Activated T-helper 17 cell treated with anti-CD3 and anti-CD28 coated beads, Interleukin-2, amount 50 U/mL, for 72 hours (primary cell): ENCODE measurements around the gene ZNF384. TPM values are rescaled to one million over a fixed set of nuclear protein-coding genes. Genes with fewer than 3 reads are reported as not detected.

ENCODE experiments used
- ATAC-seq: fragments of 150-1000 bp; cut with Tn5 transposase; replicated peaks from 2 replicates; pipeline ENCODE4 v1.10.0; 2021; ENCODE audit warnings: mild to moderate bottlenecking, moderate library complexity
- H3K27ac Mint-ChIP-seq: one replicate; pipeline ENCODE4 v1.8.0; 2022; ENCODE audit warnings: mixed read lengths
- H3K27me3 Mint-ChIP-seq: one replicate; pipeline ENCODE4 v1.8.0; 2022; ENCODE audit warnings: mixed read lengths
- H3K36me3 Mint-ChIP-seq: one replicate; pipeline ENCODE4 v1.8.0; 2022; ENCODE audit warnings: low read depth, mild to moderate bottlenecking, mixed read lengths
- H3K4me1 Mint-ChIP-seq: one replicate; pipeline ENCODE4 v1.8.0; 2022; ENCODE audit warnings: mixed read lengths
- H3K4me3 Mint-ChIP-seq: one replicate; pipeline ENCODE4 v1.8.0; 2022; ENCODE audit warnings: mild to moderate bottlenecking, mixed read lengths
- H3K9me3 Mint-ChIP-seq: one replicate; pipeline ENCODE4 v1.8.0; 2022; ENCODE audit warnings: mixed read lengths
- total RNA-seq, 2 donors: library from RNA; stranded (reverse); gene quantifications; one replicate each; pipeline ENCODE4 v1.2.3, GENCODE V29; 2022

ZNF384 gene
- total RNA-seq, 2 donors from 2014 or later, result 80.6 to 88.7 TPM

DNA sequence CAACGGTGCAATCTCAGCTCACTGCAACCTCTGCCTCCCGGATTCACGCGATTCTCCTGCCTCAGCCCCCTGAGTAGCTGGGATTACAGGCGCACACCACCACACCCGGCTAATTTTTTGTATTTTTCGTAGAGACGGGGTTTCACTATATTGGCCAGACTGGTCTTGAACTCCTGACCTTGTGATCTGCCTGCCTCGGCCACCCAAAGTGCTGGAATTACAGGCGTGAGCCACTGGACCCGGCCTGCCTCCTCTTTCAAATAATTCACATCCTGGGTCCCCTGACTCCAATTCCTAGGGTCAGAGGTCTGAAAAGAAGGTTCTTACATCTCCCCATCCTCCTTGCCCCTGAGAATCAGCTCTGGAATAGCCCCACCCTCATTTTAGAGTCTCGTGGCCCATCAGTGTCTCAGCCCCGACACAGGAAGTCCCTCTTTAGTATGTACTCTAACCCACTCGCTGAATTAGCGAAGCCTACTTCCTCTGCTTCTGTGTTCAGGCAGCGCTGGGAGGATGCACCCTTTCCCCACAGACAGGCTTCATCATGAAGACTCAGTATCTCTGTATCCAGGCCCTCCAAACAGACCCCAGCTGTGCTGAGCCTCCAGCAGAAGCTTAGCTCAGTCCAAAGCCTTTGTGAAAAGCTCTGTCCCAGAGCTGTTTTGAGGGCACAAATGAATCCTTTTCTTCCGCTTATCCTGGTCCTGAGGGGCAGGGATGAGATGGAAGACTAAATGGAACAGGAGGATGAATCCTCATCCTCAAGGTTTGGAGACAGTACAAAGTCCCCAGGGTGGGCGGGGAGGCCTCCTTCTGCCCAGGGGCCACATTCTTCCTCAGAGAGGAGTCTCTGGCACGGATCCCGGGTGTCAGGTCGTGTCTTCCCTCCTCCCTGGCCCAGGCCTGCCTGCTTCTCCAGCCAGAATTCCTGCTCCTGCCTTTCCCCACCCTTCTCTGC is 56.9 kb downstream of the ZNF384 start:
- Mint-ChIP-seq H3K27me3 (no peaks in the 10 kb centered on the region), H3K9me3 (no peaks in the 10 kb centered on the region), H3K4me3 (peak overlapping the region; percentile 73), H3K36me3 (no peaks in the 10 kb centered on the region), H3K4me1 (peaks cover 23% of the 10 kb centered on the region), H3K27ac (peak overlapping the region; percentile 92)
- ATAC-seq, result peak; percentile 80

DNA sequence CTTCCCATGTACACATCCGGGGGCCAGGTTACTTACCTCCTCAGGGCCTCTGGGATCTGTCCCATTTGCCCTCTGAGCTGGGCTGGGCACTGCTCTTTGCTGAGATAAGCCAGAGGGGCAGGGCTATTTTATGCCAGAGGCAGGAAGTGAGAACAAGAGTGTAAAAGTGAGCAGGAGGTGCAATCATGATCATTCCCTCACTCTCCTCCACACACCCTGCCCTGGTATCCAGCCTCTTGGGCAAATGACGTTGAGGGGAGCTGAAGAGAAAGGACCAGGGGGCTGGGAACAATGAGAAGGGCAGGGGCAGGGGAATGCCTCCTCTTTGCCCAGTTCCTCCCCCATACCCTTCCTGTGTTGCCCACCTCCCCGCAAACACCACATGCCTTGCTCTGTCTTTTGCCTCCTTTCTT is 57.6 kb downstream of the ZNF384 start:
- peak overlapping the region; percentile 92 for H3K27ac Mint-ChIP-seq
- H3K4me1 Mint-ChIP-seq, result peaks cover 28% of the 10 kb centered on the region
- no peaks in the 10 kb centered on the region for H3K36me3 Mint-ChIP-seq
- H3K9me3 Mint-ChIP-seq, result no peaks in the 10 kb centered on the region
- peak; percentile 36 for ATAC-seq
- no peaks in the 10 kb centered on the region for H3K27me3 Mint-ChIP-seq
- H3K4me3 Mint-ChIP-seq, result peak overlapping the region; percentile 73

DNA sequence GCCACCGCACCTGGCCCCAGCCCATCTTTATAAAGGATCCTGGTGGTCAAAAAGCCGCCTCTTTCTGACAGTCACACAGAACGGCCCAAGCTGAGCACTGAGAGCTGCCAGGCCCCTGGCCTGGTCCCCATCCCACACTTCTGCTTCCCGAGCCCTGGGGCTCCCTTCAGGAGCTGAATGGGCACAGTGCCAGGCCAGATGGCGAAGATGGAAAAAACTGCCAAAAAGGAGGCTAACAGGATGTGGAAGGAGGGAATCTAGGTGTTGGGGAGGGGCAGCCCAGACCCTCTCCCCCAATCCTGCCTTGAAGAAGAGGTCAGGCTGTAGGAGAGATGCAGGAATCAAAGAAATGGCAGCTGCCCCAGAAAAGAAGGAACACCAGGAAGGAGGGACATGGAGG is 58.4 kb downstream of the ZNF384 start:
- Mint-ChIP-seq H3K36me3 (no peaks in the 10 kb centered on the region), H3K27ac (peak overlapping the region; percentile 92), H3K4me1 (peaks cover 27% of the 10 kb centered on the region), H3K9me3 (no peaks in the 10 kb centered on the region), H3K27me3 (no peaks in the 10 kb centered on the region), H3K4me3 (peak overlapping the region; percentile 73)
- no peak for ATAC-seq

DNA sequence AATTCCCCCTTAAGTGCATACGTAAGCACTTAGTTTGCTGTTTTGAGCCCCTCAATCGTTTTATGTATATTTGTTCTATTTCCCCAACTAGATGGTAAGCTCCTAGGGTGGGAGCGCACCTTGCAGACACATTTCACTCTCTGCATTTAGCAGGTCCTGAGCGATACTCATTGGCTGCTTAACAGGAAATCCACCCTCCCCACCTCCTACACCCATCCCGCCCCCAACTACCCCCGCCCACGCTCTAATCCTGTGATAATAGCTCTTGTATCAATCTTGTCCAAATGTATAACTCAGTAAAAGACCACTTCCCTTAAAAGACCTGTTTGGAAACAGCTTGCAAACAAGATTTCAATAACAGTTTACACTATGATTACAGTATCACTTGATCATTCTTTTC is 61.6 kb downstream of the ZNF384 start:
- peak; percentile 48 for ATAC-seq
- H3K9me3 Mint-ChIP-seq, result no peaks in the 10 kb centered on the region
- no peaks in the 10 kb centered on the region for H3K27me3 Mint-ChIP-seq
- H3K4me1 Mint-ChIP-seq, result peaks cover 27% of the 10 kb centered on the region
- peak overlapping the region; percentile 72 for H3K4me3 Mint-ChIP-seq
- peak overlapping the region; percentile 64 for H3K27ac Mint-ChIP-seq
- no peaks in the 10 kb centered on the region for H3K36me3 Mint-ChIP-seq

GRCh38 chr12:6626654-6627283 is 62.4 kb downstream of the ZNF384 start:
- peaks cover 20% of the 10 kb centered on the region for H3K4me1 Mint-ChIP-seq
- peak; percentile 68 for ATAC-seq

DNA sequence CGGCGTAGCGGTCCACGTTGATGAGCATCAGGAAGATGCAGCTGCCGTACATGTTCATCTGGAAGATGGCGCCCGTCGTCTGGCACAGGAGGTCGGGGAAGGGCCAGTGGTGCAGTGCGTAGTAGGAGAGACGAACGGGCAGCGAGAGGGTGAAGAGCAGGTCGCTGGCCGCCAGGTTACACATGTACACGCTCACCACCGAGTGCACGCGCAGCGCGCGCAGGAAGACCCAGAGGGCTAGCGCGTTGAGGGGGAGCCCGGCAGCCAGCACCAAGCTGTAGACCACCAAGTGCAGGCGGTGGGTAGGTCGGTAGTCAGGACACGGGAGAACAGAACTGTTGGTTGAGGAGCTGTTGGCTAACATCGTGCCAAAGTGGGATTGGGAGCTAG is 68.3 kb downstream of the ZNF384 start:
- ATAC-seq, result no peak
- no peaks in the 10 kb centered on the region for H3K4me1 Mint-ChIP-seq
- no peaks in the 10 kb centered on the region for H3K27me3 Mint-ChIP-seq
- H3K27ac Mint-ChIP-seq, result no peak overlapping the region
- H3K4me3 Mint-ChIP-seq, result peak overlapping the region; percentile 75
- no peaks in the 10 kb centered on the region for H3K36me3 Mint-ChIP-seq
- no peaks in the 10 kb centered on the region for H3K9me3 Mint-ChIP-seq

More at GRCh38 chr12:6626654-6627283, 62.4 kb downstream of the ZNF384 start:
- Mint-ChIP-seq H3K27ac (peak overlapping the region; percentile 17), H3K4me3 (peak overlapping the region; percentile 72), H3K36me3 (no peaks in the 10 kb centered on the region), H3K9me3 (no peaks in the 10 kb centered on the region), H3K27me3 (no peaks in the 10 kb centered on the region)

GRCh38 chr12:6620137-6620884 is 68.9 kb downstream of the ZNF384 start:
- H3K9me3 Mint-ChIP-seq, result no peaks in the 10 kb centered on the region
- no peak overlapping the region for H3K27ac Mint-ChIP-seq
- H3K27me3 Mint-ChIP-seq, result no peaks in the 10 kb centered on the region
- H3K36me3 Mint-ChIP-seq, result no peaks in the 10 kb centered on the region
- peak overlapping the region; percentile 75 for H3K4me3 Mint-ChIP-seq
- peak; percentile 91 for ATAC-seq
- no peaks in the 10 kb centered on the region for H3K4me1 Mint-ChIP-seq

DNA sequence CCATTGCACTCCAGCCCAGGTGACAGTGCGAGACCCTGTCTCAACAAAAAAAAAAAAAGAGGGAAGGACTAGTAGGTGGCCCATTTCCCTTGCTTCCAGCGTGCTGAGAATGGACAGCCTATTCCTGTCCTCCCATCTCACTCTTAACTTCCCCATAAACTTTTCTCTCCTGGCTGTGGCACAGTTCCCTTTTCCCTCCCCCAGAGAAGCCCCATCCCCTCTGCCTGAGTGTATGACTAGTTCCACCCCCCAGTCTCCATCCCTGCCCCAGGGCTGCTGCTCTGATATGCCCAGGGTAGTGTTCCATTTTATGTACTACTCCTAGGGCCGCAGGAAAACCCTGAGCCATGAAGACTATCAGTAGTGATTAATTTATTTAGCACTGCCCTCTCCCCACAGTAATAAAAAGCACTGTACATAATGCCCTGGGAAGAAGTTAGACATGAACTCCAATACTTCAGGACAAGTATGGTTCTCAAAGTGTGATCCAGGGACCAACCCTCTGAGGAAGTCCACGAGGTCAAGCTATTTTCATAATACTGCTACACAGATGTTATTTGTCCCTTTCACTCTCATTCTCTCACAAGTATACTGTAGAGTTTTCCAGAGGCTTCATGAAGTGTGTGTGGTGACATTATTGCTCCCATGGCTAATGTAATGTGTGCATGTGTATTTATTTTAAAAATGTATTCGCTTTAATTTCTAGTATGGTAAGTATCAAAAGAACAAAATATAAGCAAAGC is 70.5 kb downstream of the ZNF384 start:
- H3K9me3 Mint-ChIP-seq, result no peaks in the 10 kb centered on the region
- H3K4me1 Mint-ChIP-seq, result peaks cover 4% of the 10 kb centered on the region

More for the DNA sequence above, 70.5 kb downstream of the ZNF384 start:
- no peak overlapping the region for H3K4me3 Mint-ChIP-seq
- no peaks in the 10 kb centered on the region for H3K36me3 Mint-ChIP-seq
- H3K27ac Mint-ChIP-seq, result peak overlapping the region; percentile 21
- ATAC-seq, result no peak
- H3K27me3 Mint-ChIP-seq, result no peaks in the 10 kb centered on the region

Other genes with a start within 250 kb of the ZNF384 start
- gene CD27, start 244.4 kb downstream of the ZNF384 start, total RNA-seq, result 10 to 100 TPM; 21.1 to 42.1 TPM
- gene TAPBPL, start 237.3 kb downstream of the ZNF384 start, total RNA-seq, result 10 to 100 TPM; 24.1 to 28.2 TPM
- 10 to 100 TPM; 19.9 to 81.8 TPM for gene VAMP1, start 218.7 kb downstream of the ZNF384 start, total RNA-seq
- gene MRPL51, start 196.1 kb downstream of the ZNF384 start, total RNA-seq, result 100 to 1,000 TPM; 262 to 317 TPM
- 100 to 1,000 TPM; 167 to 176 TPM for gene NCAPD2, start 195.3 kb downstream of the ZNF384 start, total RNA-seq
- 1,000 to 10,000 TPM; 7,000 to 9,788 TPM for gene GAPDH, start 154.9 kb downstream of the ZNF384 start, total RNA-seq
- 10 to 100 TPM in 1 of 2 donors, 1 to 10 TPM in 1; 8.0 to 13.0 TPM for gene IFFO1, start 133.3 kb downstream of the ZNF384 start, total RNA-seq
- gene NOP2, start 121.1 kb downstream of the ZNF384 start, total RNA-seq, result 100 to 1,000 TPM in 1 of 2 donors, 10 to 100 TPM in 1; 61.6 to 133 TPM
- 100 to 1,000 TPM; 267 to 285 TPM for gene CHD4, start 82.0 kb downstream of the ZNF384 start, total RNA-seq
- gene LPAR5, start 53.4 kb downstream of the ZNF384 start, total RNA-seq, result 1 to 10 TPM; 3.1 to 4.5 TPM
- gene ACRBP, start 41.9 kb downstream of the ZNF384 start, total RNA-seq, result 1 to 10 TPM in 1 of 2 donors, under 1 TPM in 1; 0.78 to 2.6 TPM
- 10 to 100 TPM; 13.4 to 25.6 TPM for gene ING4, start 26.3 kb downstream of the ZNF384 start, total RNA-seq
- gene PIANP, start 11.4 kb upstream of the ZNF384 start, total RNA-seq, result 1 to 10 TPM in 1 of 2 donors, under 1 TPM in 1; 0.41 to 1.4 TPM
- gene COPS7A, start 34.7 kb upstream of the ZNF384 start, total RNA-seq, result 10 to 100 TPM; 36.5 to 38.7 TPM
- 100 to 1,000 TPM; 132 to 279 TPM for gene MLF2, start 63.8 kb upstream of the ZNF384 start, total RNA-seq
- 100 to 1,000 TPM in 1 of 2 donors, 10 to 100 TPM in 1; 71.3 to 161 TPM for gene PTMS, start 77.0 kb upstream of the ZNF384 start, total RNA-seq
- gene LAG3, start 83.1 kb upstream of the ZNF384 start, total RNA-seq, result 100 to 1,000 TPM in 1 of 2 donors, 10 to 100 TPM in 1; 45.6 to 206 TPM
- 100 to 1,000 TPM; 224 to 261 TPM for gene CD4, start 100.2 kb upstream of the ZNF384 start, total RNA-seq
- under 1 TPM; 0.15 to 0.37 TPM for gene GPR162, start 132.4 kb upstream of the ZNF384 start, total RNA-seq
- gene P3H3, start 139.0 kb upstream of the ZNF384 start, total RNA-seq, result 1 to 10 TPM in 1 of 2 donors, not detected in 1; 1.1 TPM
- under 1 TPM in 1 of 2 donors, not detected in 1; 0.66 TPM for gene GNB3, start 151.6 kb upstream of the ZNF384 start, total RNA-seq
- gene CDCA3, start 161.9 kb upstream of the ZNF384 start, total RNA-seq, result 100 to 1,000 TPM in 1 of 2 donors, 10 to 100 TPM in 1; 86.9 to 104 TPM
- 100 to 1,000 TPM in 1 of 2 donors, 10 to 100 TPM in 1; 83.4 to 149 TPM for gene USP5, start 162.8 kb upstream of the ZNF384 start, total RNA-seq
- gene TPI1, start 178.2 kb upstream of the ZNF384 start, total RNA-seq, result 1,000 to 10,000 TPM; 1,893 to 2,116 TPM
- 1 to 10 TPM; 2.2 to 2.4 TPM for gene SPSB2, start 183.9 kb upstream of the ZNF384 start, total RNA-seq
- gene LRRC23, start 215.4 kb upstream of the ZNF384 start, total RNA-seq, result 1 to 10 TPM; 4.4 to 7.6 TPM
- 100 to 1,000 TPM; 234 to 858 TPM for gene ENO2, start 225.2 kb upstream of the ZNF384 start, total RNA-seq
- gene ATN1, start 238.6 kb upstream of the ZNF384 start, total RNA-seq, result 10 to 100 TPM; 34.0 to 62.3 TPM